Stimulated activated naive CD8-positive, alpha-beta T cell treated with anti-CD3 and anti-CD28 coated beads, Interleukin-15, amount 100 ng/mL, for 72 hours (primary cell): ENCODE results near the gene SCN7A.
A peak's percentile ranks its signal among the peaks of the same experiment; 100 is the strongest.

Source experiments
- ATAC-seq: fragments of 150-1000 bp; cut with Tn5 transposase; 2 replicates; pipeline ENCODE4 v1.10.0; 2021; ENCODE audit warnings: mild to moderate bottlenecking, moderate library complexity
- DNase-seq, 2 donors: peaks; one replicate each; pipeline ENCODE4 v3.0.0; 2021 to 2022
- H3K27ac Mint-ChIP-seq, 2 donors: one replicate each; pipeline ENCODE4 v1.8.0; 2022; ENCODE audit warnings: mild to moderate bottlenecking in 2 of 2, mixed read lengths in 2 of 2, moderate library complexity in 2 of 2
- H3K27me3 Mint-ChIP-seq: one replicate; pipeline ENCODE4 v1.8.0; 2022; ENCODE audit warnings: mixed read lengths
- H3K4me1 Mint-ChIP-seq: one replicate; pipeline ENCODE4 v1.8.0; 2022; ENCODE audit warnings: mild to moderate bottlenecking, mixed read lengths
- H3K4me3 Mint-ChIP-seq, 2 donors: one replicate each; pipeline ENCODE4 v1.8.0; 2022; ENCODE audit warnings: mild to moderate bottlenecking in 2 of 2, mixed read lengths in 2 of 2, moderate library complexity in 1 of 2
- H3K9me3 Mint-ChIP-seq, 2 donors: one replicate each; pipeline ENCODE4 v1.8.0; 2022; ENCODE audit warnings: mixed read lengths in 2 of 2

Gene SCN7A

GRCh38 chr2:166494140-166494624 lies at the start of gene SCN7A:
Gene SCN7A (minus strand): TSS chr2:166494249. CDS start chr2:166477696, 16,553 bp downstream.
- H3K27ac Mint-ChIP-seq, result no peak within 1 kb of the TSS
- peaks cover 11% of the 10 kb centered on the region for H3K27me3 Mint-ChIP-seq
- DNase-seq, result no peak
- peaks cover 0 to 4% of the 10 kb centered on the region in 2 donors for H3K9me3 Mint-ChIP-seq
- no peak within 1 kb of the TSS for H3K4me3 Mint-ChIP-seq
- ATAC-seq, result peak; percentile 35
- H3K4me1 Mint-ChIP-seq, result no peaks in the 10 kb centered on the region

GRCh38 chr2:166539340-166540162 lies 45.5 kb upstream of the SCN7A start:
- Mint-ChIP-seq H3K27ac (no peak overlapping the region), H3K9me3 (no peaks in the 10 kb centered on the region), H3K4me3 (no peak overlapping the region), H3K27me3 (no peaks in the 10 kb centered on the region), H3K4me1 (no peaks in the 10 kb centered on the region)
- DNase-seq, result peak; percentile 11 to 34
- ATAC-seq, result peak; percentile 80

- ATAC-seq (no peak), DNase-seq (no peak)
- no peaks in the 10 kb centered on the region for H3K4me1 Mint-ChIP-seq
- no peak overlapping the region for H3K4me3 Mint-ChIP-seq
- H3K9me3 Mint-ChIP-seq, result no peaks in the 10 kb centered on the region
- H3K27me3 Mint-ChIP-seq, result no peaks in the 10 kb centered on the region
- H3K27ac Mint-ChIP-seq, result no peak overlapping the region
Measured at GRCh38 chr2:166536111-166536510, 42.1 kb upstream of the SCN7A start.

- Mint-ChIP-seq H3K4me3 (no peak overlapping the region), H3K4me1 (no peaks in the 10 kb centered on the region), H3K27me3 (peaks cover 8% of the 10 kb centered on the region), H3K27ac (no peak overlapping the region), H3K9me3 (no peaks in the 10 kb centered on the region)
- DNase-seq (no peak), ATAC-seq (no peak)
Measured at GRCh38 chr2:166521155-166521554, 27.1 kb upstream of the SCN7A start.

- no peaks in the 10 kb centered on the region for H3K4me1 Mint-ChIP-seq
- H3K27me3 Mint-ChIP-seq, result peaks cover 8% of the 10 kb centered on the region
- no peak overlapping the region for H3K27ac Mint-ChIP-seq
- ATAC-seq (no peak), DNase-seq (no peak)
- no peak overlapping the region for H3K4me3 Mint-ChIP-seq
- no peaks in the 10 kb centered on the region for H3K9me3 Mint-ChIP-seq
Measured at GRCh38 chr2:166520604-166521003, 26.6 kb upstream of the SCN7A start.

GRCh38 chr2:166519391-166519962 lies 25.4 kb upstream of the SCN7A start:
- Mint-ChIP-seq H3K9me3 (no peaks in the 10 kb centered on the region), H3K27me3 (no peaks in the 10 kb centered on the region), H3K4me3 (no peak overlapping the region), H3K4me1 (no peaks in the 10 kb centered on the region), H3K27ac (no peak overlapping the region)
- DNase-seq (no peak), ATAC-seq (no peak)

GRCh38 chr2:166518634-166519390 lies 24.8 kb upstream of the SCN7A start:
- no peaks in the 10 kb centered on the region for H3K4me1 Mint-ChIP-seq
- H3K4me3 Mint-ChIP-seq, result no peak overlapping the region
- H3K27me3 Mint-ChIP-seq, result no peaks in the 10 kb centered on the region
- DNase-seq, result no peak
- ATAC-seq, result no peak
- H3K9me3 Mint-ChIP-seq, result no peaks in the 10 kb centered on the region
- H3K27ac Mint-ChIP-seq, result no peak overlapping the region

GRCh38 chr2:166517533-166518061 lies 23.5 kb upstream of the SCN7A start:
- no peak for DNase-seq
- Mint-ChIP-seq H3K4me1 (no peaks in the 10 kb centered on the region), H3K9me3 (no peaks in the 10 kb centered on the region), H3K27ac (no peak overlapping the region), H3K27me3 (no peaks in the 10 kb centered on the region), H3K4me3 (no peak overlapping the region)
- no peak for ATAC-seq

GRCh38 chr2:166516712-166517303 lies 22.8 kb upstream of the SCN7A start:
- H3K9me3 Mint-ChIP-seq, result no peaks in the 10 kb centered on the region
- no peak for DNase-seq
- H3K4me1 Mint-ChIP-seq, result no peaks in the 10 kb centered on the region
- H3K27ac Mint-ChIP-seq, result no peak overlapping the region
- no peaks in the 10 kb centered on the region for H3K27me3 Mint-ChIP-seq
- no peak for ATAC-seq
- no peak overlapping the region for H3K4me3 Mint-ChIP-seq

GRCh38 chr2:166513952-166514351 lies 19.9 kb upstream of the SCN7A start:
- Mint-ChIP-seq H3K27ac (no peak overlapping the region), H3K27me3 (no peaks in the 10 kb centered on the region), H3K4me3 (no peak overlapping the region), H3K4me1 (no peaks in the 10 kb centered on the region), H3K9me3 (no peaks in the 10 kb centered on the region)
- ATAC-seq (no peak), DNase-seq (no peak)

GRCh38 chr2:166499281-166499680 lies 5.2 kb upstream of the SCN7A start:
- Mint-ChIP-seq H3K27ac (no peak overlapping the region), H3K4me1 (no peaks in the 10 kb centered on the region), H3K27me3 (peaks cover 5% of the 10 kb centered on the region), H3K9me3 (peaks cover 0 to 4% of the 10 kb centered on the region in 2 donors), H3K4me3 (no peak overlapping the region)
- no peak for DNase-seq
- ATAC-seq, result no peak

- Mint-ChIP-seq H3K27me3 (peaks cover 11% of the 10 kb centered on the region), H3K27ac (no peak overlapping the region)
- DNase-seq, result no peak
Measured at GRCh38 chr2:166491461-166491860, 2.6 kb downstream of the SCN7A start.

GRCh38 chr2:166487171-166487570 lies 6.9 kb downstream of the SCN7A start:
- no peak overlapping the region for H3K4me3 Mint-ChIP-seq
- no peak overlapping the region for H3K27ac Mint-ChIP-seq
- H3K4me1 Mint-ChIP-seq, result no peaks in the 10 kb centered on the region
- DNase-seq (no peak), ATAC-seq (no peak)
- H3K27me3 Mint-ChIP-seq, result no peaks in the 10 kb centered on the region
- H3K9me3 Mint-ChIP-seq, result no peaks in the 10 kb centered on the region

More at GRCh38 chr2:166491461-166491860, 2.6 kb downstream of the SCN7A start:
- no peak for ATAC-seq
- no peak overlapping the region for H3K4me3 Mint-ChIP-seq
- no peaks in the 10 kb centered on the region for H3K4me1 Mint-ChIP-seq
- H3K9me3 Mint-ChIP-seq, result no peaks in the 10 kb centered on the region

- Mint-ChIP-seq H3K4me1 (no peaks in the 10 kb centered on the region), H3K27ac (peak overlapping the region in 1 of 2 donors; percentile 80), H3K27me3 (no peaks in the 10 kb centered on the region), H3K4me3 (no peak overlapping the region), H3K9me3 (no peaks in the 10 kb centered on the region)
- DNase-seq (no peak), ATAC-seq (no peak)
Measured at GRCh38 chr2:166485558-166486178, 8.4 kb downstream of the SCN7A start.

- Mint-ChIP-seq H3K4me3 (no peak overlapping the region), H3K27me3 (no peaks in the 10 kb centered on the region), H3K4me1 (no peaks in the 10 kb centered on the region), H3K27ac (no peak overlapping the region), H3K9me3 (no peaks in the 10 kb centered on the region)
- no peak for ATAC-seq
- no peak for DNase-seq
Measured at GRCh38 chr2:166472332-166472731, 21.7 kb downstream of the SCN7A start.
